ENCODE data around the gene MSI2. TPM values are rescaled to one million over a fixed set of nuclear protein-coding genes. Genes with fewer than 3 reads are reported as not detected.

Gene MSI2
- total and polyA plus RNA-seq, 12 donors, result 25.5 to 135 (median 121) TPM

GRCh38 chr17:57488856-57489255 lies 232.5 kb downstream of the MSI2 start:
- no peak overlapping the region for H3K4me3 ChIP-seq
- no peaks in the 10 kb centered on the region for H3K27me3 ChIP-seq
- peak in 1 of 2 donors; percentile 39 for DNase-seq
- ATAC-seq, result peak; percentile 46 to 89 (median 70)
- no peaks in the 10 kb centered on the region for H3K9me3 ChIP-seq
- no peaks in the 10 kb centered on the region for H3K36me3 ChIP-seq
- intact Hi-C loops (cut with DNase I), result no loop called here
- 42 to 59% methylated on average over 9 of the region's 9 CpGs for WGBS, 2 donors
- H3K27ac ChIP-seq, result peak overlapping the region in 1 of 10 donors; percentile 45
- no peak for TF ChIP-seq CTCF (IDR thresholded peaks at IDR 0.05)
- peaks cover 8 to 69% (median 58%) of the 10 kb centered on the region in 9 donors for H3K4me1 ChIP-seq

GRCh38 chr17:57489321-57489720 lies 233.0 kb downstream of the MSI2 start:
- DNase-seq (no peak), ATAC-seq (peak in 2 of 8 donors; percentile 10 to 15)
- Histone ChIP-seq H3K36me3 (no peaks in the 10 kb centered on the region), H3K4me1 (peaks cover 8 to 69% (median 58%) of the 10 kb centered on the region in 9 donors), H3K9me3 (no peaks in the 10 kb centered on the region), H3K27me3 (no peaks in the 10 kb centered on the region), H3K4me3 (no peak overlapping the region), H3K27ac (peak overlapping the region in 1 of 10 donors; percentile 45)
- intact Hi-C loops (cut with DNase I), result no loop called here
- 82 to 86% methylated on average over 4 of the region's 4 CpGs for WGBS, 2 donors
- no peak for TF ChIP-seq CTCF (IDR thresholded peaks at IDR 0.05)

- H3K27me3 ChIP-seq, result no peaks in the 10 kb centered on the region
- 56 to 60% methylated on average over 4 of the region's 4 CpGs for WGBS, 2 donors
- TF ChIP-seq CTCF (IDR thresholded peaks at IDR 0.05), result no peak
- DNase-seq, result no peak
- H3K9me3 ChIP-seq, result no peaks in the 10 kb centered on the region
- no peak overlapping the region for H3K27ac ChIP-seq
- H3K4me3 ChIP-seq, result no peak overlapping the region
- no peak for ATAC-seq
- intact Hi-C loops (cut with DNase I), result no loop called here
- H3K36me3 ChIP-seq, result no peaks in the 10 kb centered on the region
- H3K4me1 ChIP-seq, result peaks cover 8 to 67% (median 57%) of the 10 kb centered on the region in 9 donors
Observed at GRCh38 chr17:57490111-57490845, 234.0 kb downstream of the MSI2 start.

- intact Hi-C loops (cut with DNase I), result no loop called here
- DNase-seq (no peak), ATAC-seq (no peak)
- no peaks in the 10 kb centered on the region for H3K27me3 ChIP-seq
- TF ChIP-seq CTCF (IDR thresholded peaks at IDR 0.05), result no peak
- H3K27ac ChIP-seq, result no peak overlapping the region
- 66 to 69% methylated on average over 12 of the region's 12 CpGs for WGBS, 2 donors
- H3K4me1 ChIP-seq, result peaks cover 8 to 61% (median 51%) of the 10 kb centered on the region in 9 donors
- H3K36me3 ChIP-seq, result no peaks in the 10 kb centered on the region
- no peak overlapping the region for H3K4me3 ChIP-seq
- H3K9me3 ChIP-seq, result no peaks in the 10 kb centered on the region
Observed at GRCh38 chr17:57490890-57491289, 234.6 kb downstream of the MSI2 start.
